ENCODE results near the gene RPS19BP1. TPM values are rescaled to one million over a fixed set of nuclear protein-coding genes. Genes with fewer than 3 reads are reported as not detected.

The RPS19BP1 gene
- polyA plus RNA-seq, 2 of the 4 experiments (the other 2 are of a cell fraction), result 51.1 to 74.0 TPM

DNA sequence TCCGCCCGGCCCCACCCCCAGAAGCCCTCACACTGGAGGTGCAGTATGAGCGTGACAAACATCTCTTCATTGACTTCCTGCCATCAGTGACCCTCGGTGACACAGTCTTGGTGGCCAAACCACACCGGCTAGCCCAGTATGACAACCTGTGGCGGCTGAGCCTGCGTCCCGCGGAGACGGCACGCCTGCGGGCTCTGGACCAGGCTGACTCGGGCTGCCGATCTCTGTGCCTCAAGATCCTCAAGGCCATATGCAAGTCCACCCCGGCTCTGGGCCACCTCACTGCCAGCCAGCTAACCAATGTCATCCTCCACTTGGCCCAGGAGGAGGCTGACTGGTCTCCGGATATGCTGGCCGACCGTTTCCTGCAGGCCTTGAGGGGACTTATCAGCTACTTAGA is 18.8 kb downstream of the RPS19BP1 start:
- no peak overlapping the region for H3K4me2 ChIP-seq
- no peak for DNase-seq (ENCODE audit: low read depth in 1 of 2, low spot score in 1 of 2)
- no peaks in the 10 kb centered on the region for H3K9me3 ChIP-seq
- H3K4me1 ChIP-seq, result peaks cover 7% of the 10 kb centered on the region
- CTCF ChIA-PET, result interaction anchor here (0.9 to 5.6 kb wide), 13 partner anchors 9 to 778 kb away, joined by 3 to 37 read pairs (median 8); partner anchors contain the start of gene MIEF1
- WGBS (ENCODE audit: missing lambda C conversion rate), result 88% methylated on average over 7 of the region's 18 CpGs
- 0 out of 6 replicates have a peak, but pooled peaks of 1 of the 2 experiments have one; percentile 9 for ATAC-seq
- no peak for FAIRE-seq
- no peak overlapping the region for H3K27ac ChIP-seq
- TF ChIP-seq MAZ (IDR thresholded peaks at IDR 0.05; ENCODE audit: borderline replicate concordance, low read depth, low read length), result no peak
- TF ChIP-seq RAD21 (conservative IDR thresholded peaks at IDR 0.05 in 1 of 2, IDR thresholded peaks at IDR 0.05 in 1 of 2), result no peak
- no peak for TF ChIP-seq ZSCAN20 (CRISPR knock-in tag; IDR thresholded peaks at IDR 0.05)
- POLR2A ChIA-PET, result interaction anchor here (1.0 kb wide), 1 partner anchor 12 kb away, joined by 3 read pairs; the partner anchor contains the start of gene MIEF1
- H3K4me3 ChIP-seq, result no peak overlapping the region

DNA sequence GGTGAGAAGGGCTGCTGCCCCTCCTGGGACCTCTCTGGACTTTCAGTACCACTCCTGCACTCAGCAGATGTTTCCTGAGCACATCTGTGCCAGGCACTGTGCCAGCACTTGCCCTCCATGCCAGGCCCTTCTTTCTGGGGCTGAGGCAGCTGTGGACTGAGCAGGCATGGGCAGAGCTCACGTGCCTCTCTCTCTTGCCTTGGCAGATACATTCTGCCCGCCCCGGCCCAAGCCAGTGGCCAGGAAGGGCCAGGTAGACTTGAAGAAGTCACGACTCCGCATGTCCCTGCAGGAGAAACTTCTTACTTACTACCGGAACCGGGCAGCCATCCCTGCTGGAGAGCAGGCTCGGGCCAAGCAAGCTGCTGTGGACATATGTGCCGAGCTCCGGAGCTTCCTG is 20.5 kb downstream of the RPS19BP1 start:
- no peak for ATAC-seq
- POLR2A ChIA-PET, result no interaction called here

DNA sequence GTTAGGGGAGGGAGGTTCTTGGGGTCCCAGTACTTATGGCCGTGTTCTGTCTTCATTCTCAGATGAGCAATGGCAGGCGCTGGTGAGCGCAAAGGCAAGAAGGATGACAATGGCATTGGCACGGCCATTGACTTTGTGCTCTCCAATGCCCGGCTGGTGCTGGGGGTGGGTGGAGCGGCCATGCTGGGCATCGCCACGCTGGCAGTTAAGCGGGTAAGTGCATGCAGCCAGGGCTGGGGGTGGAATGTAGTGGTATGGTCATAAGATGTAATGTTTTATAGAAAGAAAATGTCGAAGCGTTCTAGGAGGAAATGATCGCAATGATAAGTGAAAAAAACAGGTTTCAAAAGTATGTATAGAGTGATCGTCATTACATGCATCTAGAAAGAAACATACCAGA is 21.3 kb downstream of the RPS19BP1 start:
- ChIA-PET CTCF (interaction anchor here (0.6 to 4.1 kb wide), 4 partner anchors 14 to 791 kb away, joined by 3 to 26 read pairs (median 4); no protein-coding TSS in a partner anchor), POLR2A (interaction anchor here (0.6 kb wide), 1 partner anchor 9 kb away, joined by 3 read pairs; the partner anchor contains the start of gene MIEF1)
- TF ChIP-seq, protein P1, sequence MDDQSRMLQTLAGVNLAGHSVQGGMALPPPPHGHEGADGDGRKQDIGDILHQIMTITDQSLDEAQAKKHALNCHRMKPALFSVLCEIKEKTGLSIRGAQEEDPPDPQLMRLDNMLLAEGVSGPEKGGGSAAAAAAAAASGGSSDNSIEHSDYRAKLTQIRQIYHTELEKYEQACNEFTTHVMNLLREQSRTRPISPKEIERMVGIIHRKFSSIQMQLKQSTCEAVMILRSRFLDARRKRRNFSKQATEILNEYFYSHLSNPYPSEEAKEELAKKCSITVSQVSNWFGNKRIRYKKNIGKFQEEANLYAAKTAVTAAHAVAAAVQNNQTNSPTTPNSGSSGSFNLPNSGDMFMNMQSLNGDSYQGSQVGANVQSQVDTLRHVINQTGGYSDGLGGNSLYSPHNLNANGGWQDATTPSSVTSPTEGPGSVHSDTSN (IDR thresholded peaks at IDR 0.05), result no peak
- H3K4me2 ChIP-seq, result no peak overlapping the region
- H3K4me3 ChIP-seq, result no peak overlapping the region
- no peak for ATAC-seq
- no peaks in the 10 kb centered on the region for H3K9me3 ChIP-seq
- H3K4me1 ChIP-seq, result no peaks in the 10 kb centered on the region
- no peak for DNase-seq (ENCODE audit: low read depth in 1 of 2, low spot score in 1 of 2)
- FAIRE-seq, result no peak
- 90% methylated on average over 13 of the region's 13 CpGs for WGBS (ENCODE audit: missing lambda C conversion rate)
- H3K27ac ChIP-seq, result no peak overlapping the region

More for the DNA sequence above, 20.5 kb downstream of the RPS19BP1 start:
- TF ChIP-seq, protein P2, sequence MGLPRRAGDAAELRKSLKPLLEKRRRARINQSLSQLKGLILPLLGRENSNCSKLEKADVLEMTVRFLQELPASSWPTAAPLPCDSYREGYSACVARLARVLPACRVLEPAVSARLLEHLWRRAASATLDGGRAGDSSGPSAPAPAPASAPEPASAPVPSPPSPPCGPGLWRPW (IDR thresholded peaks at IDR 0.05), result no peak
- TF ChIP-seq, protein P3, sequence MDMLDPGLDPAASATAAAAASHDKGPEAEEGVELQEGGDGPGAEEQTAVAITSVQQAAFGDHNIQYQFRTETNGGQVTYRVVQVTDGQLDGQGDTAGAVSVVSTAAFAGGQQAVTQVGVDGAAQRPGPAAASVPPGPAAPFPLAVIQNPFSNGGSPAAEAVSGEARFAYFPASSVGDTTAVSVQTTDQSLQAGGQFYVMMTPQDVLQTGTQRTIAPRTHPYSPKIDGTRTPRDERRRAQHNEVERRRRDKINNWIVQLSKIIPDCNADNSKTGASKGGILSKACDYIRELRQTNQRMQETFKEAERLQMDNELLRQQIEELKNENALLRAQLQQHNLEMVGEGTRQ (IDR thresholded peaks at IDR 0.05), result no peak
- TF ChIP-seq RFX5 (IDR thresholded peaks at IDR 0.05) (no peak), PHF8 (IDR thresholded peaks at IDR 0.05; ENCODE audit: borderline replicate concordance, low read depth) (no peak), FOXS1 (CRISPR knock-in tag; IDR thresholded peaks at IDR 0.05) (no peak), CBX8 (IDR thresholded peaks at IDR 0.05) (no peak), RARB (CRISPR knock-in tag; IDR thresholded peaks at IDR 0.05) (no peak)
- H3K4me1 ChIP-seq, result no peaks in the 10 kb centered on the region
- no peak for DNase-seq (ENCODE audit: low read depth in 1 of 2, low spot score in 1 of 2)
- CTCF ChIA-PET, result interaction anchor here (0.8 to 4.1 kb wide), 5 partner anchors 14 to 168 kb away, joined by 3 to 26 read pairs (median 5); no protein-coding TSS in a partner anchor
- no peaks in the 10 kb centered on the region for H3K9me3 ChIP-seq
- FAIRE-seq, result no peak
- no peak overlapping the region for H3K4me3 ChIP-seq
- no peak overlapping the region for H3K27ac ChIP-seq
- H3K4me2 ChIP-seq, result no peak overlapping the region
- 97% methylated on average over 6 of the region's 10 CpGs for WGBS (ENCODE audit: missing lambda C conversion rate)

DNA sequence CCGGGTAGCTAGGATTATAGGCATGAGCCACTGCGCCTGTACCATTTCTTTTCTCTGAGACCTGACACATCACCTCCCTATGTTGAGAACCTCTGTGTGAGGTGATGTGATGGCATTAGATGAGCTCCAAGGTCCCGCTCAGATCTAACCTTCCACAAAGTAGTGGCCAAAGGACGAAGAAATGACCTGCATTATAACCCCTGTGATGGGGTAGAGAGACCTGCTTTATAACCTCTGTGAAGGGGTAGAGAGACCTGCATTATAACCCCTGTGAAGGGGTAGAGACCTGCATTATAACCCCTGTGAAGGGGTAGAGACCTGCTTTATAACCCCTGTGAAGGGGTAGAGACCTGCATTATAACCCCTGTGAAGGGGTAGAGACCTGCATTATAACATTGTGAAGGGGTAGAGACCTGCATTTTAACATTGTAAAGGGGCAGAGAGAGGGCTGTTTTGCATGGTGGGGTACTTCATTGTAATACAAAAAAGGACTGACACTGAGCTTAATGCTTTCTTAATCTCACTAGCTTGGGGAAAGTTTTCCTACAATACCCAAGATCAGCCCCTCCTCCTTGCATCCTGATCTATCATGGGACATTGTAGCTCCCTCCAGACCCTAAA is 21.9 kb downstream of the RPS19BP1 start:
- ATAC-seq (no peak), DNase-seq (ENCODE audit: low read depth in 1 of 2, low spot score in 1 of 2) (no peak), FAIRE-seq (no peak)
- H3K4me1 ChIP-seq, result no peaks in the 10 kb centered on the region
- ChIA-PET POLR2A (no interaction called here), CTCF (interaction anchor here (0.6 to 1.7 kb wide), 4 partner anchors 15 to 791 kb away, joined by 3 to 6 read pairs (median 4); no protein-coding TSS in a partner anchor)
- no peaks in the 10 kb centered on the region for H3K9me3 ChIP-seq
- 85% methylated on average over 4 of the region's 4 CpGs for whole genome bisulfite sequencing (ENCODE audit: missing lambda C conversion rate)
- no peak overlapping the region for H3K4me3 ChIP-seq
- H3K27ac ChIP-seq, result no peak overlapping the region
- no peak overlapping the region for H3K4me2 ChIP-seq
- TF ChIP-seq, protein P2 (IDR thresholded peaks at IDR 0.05), result no peak
- TF ChIP-seq RCOR1 (IDR thresholded peaks at IDR 0.05; ENCODE audit: low read depth, low read length), result no peak
- TF ChIP-seq SREBF2 (IDR thresholded peaks at IDR 0.05), result no peak
- TF ChIP-seq NFE2L2 (conservative IDR thresholded peaks at IDR 0.05; ENCODE audit: low read length), result no peak
- TF ChIP-seq MAZ (IDR thresholded peaks at IDR 0.05; ENCODE audit: borderline replicate concordance, low read depth, low read length), result no peak
- no peak for TF ChIP-seq FOSL2 (IDR thresholded peaks at IDR 0.05)
- TF ChIP-seq FOSL2 (CRISPR knock-in tag; IDR thresholded peaks at IDR 0.05), result no peak
- TF ChIP-seq BHLHE40 (IDR thresholded peaks at IDR 0.05; ENCODE audit: low read depth, low read length), result no peak
- TF ChIP-seq, protein P4, sequence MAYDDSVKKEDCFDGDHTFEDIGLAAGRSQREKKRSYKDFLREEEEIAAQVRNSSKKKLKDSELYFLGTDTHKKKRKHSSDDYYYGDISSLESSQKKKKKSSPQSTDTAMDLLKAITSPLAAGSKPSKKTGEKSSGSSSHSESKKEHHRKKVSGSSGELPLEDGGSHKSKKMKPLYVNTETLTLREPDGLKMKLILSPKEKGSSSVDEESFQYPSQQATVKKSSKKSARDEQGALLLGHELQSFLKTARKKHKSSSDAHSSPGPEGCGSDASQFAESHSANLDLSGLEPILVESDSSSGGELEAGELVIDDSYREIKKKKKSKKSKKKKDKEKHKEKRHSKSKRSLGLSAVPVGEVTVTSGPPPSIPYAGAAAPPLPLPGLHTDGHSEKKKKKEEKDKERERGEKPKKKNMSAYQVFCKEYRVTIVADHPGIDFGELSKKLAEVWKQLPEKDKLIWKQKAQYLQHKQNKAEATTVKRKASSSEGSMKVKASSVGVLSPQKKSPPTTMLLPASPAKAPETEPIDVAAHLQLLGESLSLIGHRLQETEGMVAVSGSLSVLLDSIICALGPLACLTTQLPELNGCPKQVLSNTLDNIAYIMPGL (CRISPR knock-in tag; IDR thresholded peaks at IDR 0.05; ENCODE audit: borderline replicate concordance), result no peak
- no peak for TF ChIP-seq GATA3 (IDR thresholded peaks at IDR 0.05; ENCODE audit: borderline replicate concordance)
- no peak for TF ChIP-seq KDM1A (IDR thresholded peaks at IDR 0.05; ENCODE audit: low read depth)
- TF ChIP-seq PHF8 (IDR thresholded peaks at IDR 0.05; ENCODE audit: borderline replicate concordance, low read depth), result no peak
- TF ChIP-seq KDM5A (IDR thresholded peaks at IDR 0.05), result no peak
